Measurements from ENCODE around the gene CHD1L. TPM values are rescaled to one million over a fixed set of nuclear protein-coding genes. Genes with fewer than 3 reads are reported as not detected.
"Not testable (repeated sequence)": the region's sequence is repeated elsewhere in the genome, so short reads cannot be mapped to it uniquely, and the experiment has no call there.

CHD1L gene
- total and polyA plus RNA-seq, 7 donors, result 4.8 to 20.5 (median 15.9) TPM

DNA sequence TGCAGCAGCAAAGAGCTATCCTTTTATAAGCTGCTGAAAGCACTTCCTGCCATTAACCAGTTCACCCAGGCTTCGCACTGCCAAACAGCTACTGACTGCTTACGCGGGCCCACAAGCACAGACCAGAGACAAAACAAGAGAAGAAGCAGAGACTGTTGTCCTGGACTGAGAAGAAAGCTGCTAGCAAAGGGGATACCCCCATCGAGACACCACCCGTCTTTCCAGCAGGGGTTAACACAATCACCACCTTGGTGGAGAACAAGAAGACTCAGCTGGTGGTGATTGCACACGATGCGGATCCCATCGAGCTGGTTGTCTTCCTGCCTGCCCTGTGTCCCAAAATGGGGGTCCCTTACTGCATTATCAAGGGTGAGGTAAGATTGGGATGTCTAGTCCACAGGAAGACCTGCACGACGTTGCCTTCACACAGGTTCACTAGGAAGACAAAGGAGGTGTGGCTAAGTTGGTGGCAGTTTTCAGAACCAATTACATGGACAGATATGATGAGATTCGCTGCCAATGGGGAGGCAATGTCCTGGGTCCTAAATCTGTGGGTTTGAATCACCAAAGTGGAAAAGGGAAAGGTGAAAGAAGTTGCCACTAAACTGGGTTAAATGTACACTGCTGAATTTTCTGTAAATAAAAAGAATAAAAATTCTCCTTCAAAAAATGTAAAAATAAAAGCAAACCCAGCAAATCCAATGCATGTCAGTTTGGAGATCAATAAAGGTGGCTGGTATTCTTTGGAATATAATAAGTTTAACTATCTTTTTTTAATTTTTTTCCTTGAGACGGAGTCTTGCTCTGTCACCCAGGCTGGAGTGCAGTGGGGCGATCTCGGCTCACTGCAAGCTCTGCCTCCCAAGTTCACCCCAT lies 18.5 kb upstream of the CHD1L start:
- Histone ChIP-seq H3K36me3 (ENCODE audit: insufficient read depth in 1 of 2, low read depth in 1 of 2) (no peaks in the 10 kb centered on the region), H3K4me1 (no peaks in the 10 kb centered on the region), H3K4me3 (no peak overlapping the region), H3K27me3 (ENCODE audit: insufficient read depth in 3 of 3, low read length in 2 of 3) (no peaks in the 10 kb centered on the region), H3K9me3 (no peaks in the 10 kb centered on the region), H3K27ac (no peak overlapping the region)
- WGBS, 3 donors, result 64 to 67% (median 65%) methylated on average over 14 of the region's 14 CpGs
- intact Hi-C loops (cut with DNase I), result loop anchor here in 1 of 2 donors (5.0 kb wide), 1 partner anchor 42 kb away; no protein-coding TSS in a partner anchor
- TF ChIP-seq, protein P1, sequence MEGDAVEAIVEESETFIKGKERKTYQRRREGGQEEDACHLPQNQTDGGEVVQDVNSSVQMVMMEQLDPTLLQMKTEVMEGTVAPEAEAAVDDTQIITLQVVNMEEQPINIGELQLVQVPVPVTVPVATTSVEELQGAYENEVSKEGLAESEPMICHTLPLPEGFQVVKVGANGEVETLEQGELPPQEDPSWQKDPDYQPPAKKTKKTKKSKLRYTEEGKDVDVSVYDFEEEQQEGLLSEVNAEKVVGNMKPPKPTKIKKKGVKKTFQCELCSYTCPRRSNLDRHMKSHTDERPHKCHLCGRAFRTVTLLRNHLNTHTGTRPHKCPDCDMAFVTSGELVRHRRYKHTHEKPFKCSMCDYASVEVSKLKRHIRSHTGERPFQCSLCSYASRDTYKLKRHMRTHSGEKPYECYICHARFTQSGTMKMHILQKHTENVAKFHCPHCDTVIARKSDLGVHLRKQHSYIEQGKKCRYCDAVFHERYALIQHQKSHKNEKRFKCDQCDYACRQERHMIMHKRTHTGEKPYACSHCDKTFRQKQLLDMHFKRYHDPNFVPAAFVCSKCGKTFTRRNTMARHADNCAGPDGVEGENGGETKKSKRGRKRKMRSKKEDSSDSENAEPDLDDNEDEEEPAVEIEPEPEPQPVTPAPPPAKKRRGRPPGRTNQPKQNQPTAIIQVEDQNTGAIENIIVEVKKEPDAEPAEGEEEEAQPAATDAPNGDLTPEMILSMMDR (IDR thresholded peaks at IDR 0.05), result no peak
- DNase-seq (no peak), ATAC-seq (no peak)

DNA sequence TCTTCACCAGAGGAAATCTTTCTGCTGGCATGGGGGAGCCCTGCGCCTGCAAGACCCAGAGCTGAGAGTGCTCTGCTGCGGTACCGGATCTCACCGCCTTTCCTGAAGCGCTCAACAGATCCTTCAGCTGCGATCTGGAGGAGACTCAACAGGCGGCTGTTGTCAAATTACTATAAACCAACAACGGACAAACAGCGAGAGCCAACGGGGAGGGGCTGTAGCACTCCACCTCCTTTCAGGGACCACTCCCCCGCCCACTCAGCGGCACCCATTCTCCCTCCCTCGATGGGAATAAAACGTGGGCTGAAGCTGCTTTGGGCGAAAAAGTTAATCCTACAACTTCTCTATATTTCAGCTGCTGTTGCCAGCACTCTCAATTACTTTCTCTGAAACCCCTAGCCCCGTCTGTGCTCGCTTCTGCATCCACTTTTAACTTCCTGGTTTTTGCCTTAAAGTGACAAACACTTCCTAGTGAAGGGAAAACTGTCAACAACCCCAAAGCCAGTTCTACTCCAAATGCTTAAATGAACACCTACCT lies 17.2 kb upstream of the CHD1L start, which contains the start of gene FMO5:
TSS of gene FMO5 (minus strand) at position 147 of the 538 bp plus-strand sequence. CDS start 310 bp downstream, outside the sequence.
- H3K27me3 ChIP-seq (ENCODE audit: insufficient read depth in 3 of 3, low read length in 2 of 3), result no peaks in the 10 kb centered on the region
- intact Hi-C loops (cut with DNase I), result no loop called here
- no peaks in the 10 kb centered on the region for H3K9me3 ChIP-seq
- H3K27ac ChIP-seq, result peak within 1 kb of the TSS; percentile 60
- H3K4me1 ChIP-seq, result no peaks in the 10 kb centered on the region
- TF ChIP-seq, protein P1 (IDR thresholded peaks at IDR 0.05), result peak; percentile 18
- H3K36me3 ChIP-seq (ENCODE audit: insufficient read depth in 1 of 2, low read depth in 1 of 2), result no peaks in the 10 kb centered on the region
- ATAC-seq (peak; percentile 82 to 97 (median 90)), DNase-seq (peak; percentile 65 to 83)
- peak within 1 kb of the TSS; percentile 75 for H3K4me3 ChIP-seq
- WGBS, 3 donors, result 1 to 2% (median 1%) methylated on average over 17 of the region's 17 CpGs

DNA sequence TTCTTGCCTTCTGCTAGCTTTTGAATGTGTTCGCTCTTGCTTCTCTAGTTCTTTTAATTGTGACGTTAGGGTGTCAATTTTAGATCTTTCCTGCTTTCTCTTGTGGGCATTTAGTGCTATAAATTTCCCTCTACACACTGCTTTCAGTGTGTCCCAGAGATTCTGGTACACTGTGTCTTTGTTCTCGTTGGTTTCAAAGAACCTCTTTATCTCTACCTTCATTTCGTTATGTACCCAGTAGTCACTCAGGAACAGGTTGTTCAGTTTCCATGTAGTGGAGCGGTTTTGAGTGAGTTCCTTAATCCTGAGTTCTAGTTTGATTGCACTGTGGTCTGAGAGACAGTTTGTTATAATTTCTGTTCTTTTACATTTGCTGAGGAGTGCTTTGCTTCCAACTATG lies 11.5 kb upstream of the CHD1L start:
- H3K4me1 ChIP-seq; H3K4me3 ChIP-seq; intact Hi-C loops (cut with DNase I); H3K27me3 ChIP-seq (ENCODE audit: insufficient read depth in 3 of 3, low read length in 2 of 3); H3K27ac ChIP-seq; DNase-seq; H3K36me3 ChIP-seq (ENCODE audit: insufficient read depth in 1 of 2, low read depth in 1 of 2); H3K9me3 ChIP-seq; ATAC-seq: not testable (repeated sequence)
- 89 to 90% (median 89%) methylated on average over 5 of the region's 5 CpGs for WGBS, 3 donors

DNA sequence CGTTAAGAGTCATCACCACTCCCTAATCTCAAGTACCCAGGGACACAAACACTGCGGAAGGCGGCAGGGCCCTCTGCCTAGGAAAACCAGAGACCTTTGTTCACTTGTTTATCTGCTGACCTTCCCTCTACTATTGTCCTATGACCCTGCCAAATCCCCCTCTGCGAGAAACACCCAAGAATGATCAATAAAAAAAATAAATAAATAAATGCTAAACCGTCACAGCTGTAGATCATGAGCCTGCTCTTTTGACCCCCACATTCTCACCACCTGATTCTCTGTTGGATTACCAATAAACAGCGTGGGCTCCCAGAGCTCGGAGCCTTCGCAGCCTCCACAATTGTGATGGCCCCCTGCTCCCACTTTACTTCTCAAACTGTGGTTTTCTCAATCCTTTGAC lies 8.6 kb upstream of the CHD1L start:
- H3K36me3 ChIP-seq (ENCODE audit: insufficient read depth in 1 of 2, low read depth in 1 of 2); H3K4me3 ChIP-seq; DNase-seq; H3K27me3 ChIP-seq (ENCODE audit: insufficient read depth in 3 of 3, low read length in 2 of 3); intact Hi-C loops (cut with DNase I); ATAC-seq; H3K4me1 ChIP-seq; H3K27ac ChIP-seq; H3K9me3 ChIP-seq: not testable (repeated sequence)
- WGBS, 3 donors, result 80 to 86% (median 83%) methylated on average over 7 to 8 of the region's 8 CpGs

DNA sequence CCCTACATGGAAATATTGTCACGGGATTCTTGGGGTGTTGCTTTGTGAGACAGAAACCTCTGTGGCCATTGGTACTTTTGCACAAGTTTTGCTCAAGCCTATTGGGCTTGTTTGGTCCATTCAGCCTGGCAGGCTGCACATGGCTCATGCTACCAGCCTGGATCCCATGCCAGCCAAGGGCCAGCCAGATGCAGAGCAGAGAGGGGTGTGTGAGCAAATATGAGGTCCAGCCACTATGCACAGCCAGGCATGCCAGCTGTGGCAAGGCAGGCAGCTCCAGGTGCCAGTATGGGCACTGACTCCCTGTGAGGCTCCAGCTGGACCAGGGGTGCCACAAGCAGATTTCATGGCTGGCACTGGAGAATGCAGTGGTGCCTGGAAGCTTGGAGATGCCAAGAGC lies 6.7 kb upstream of the CHD1L start:
- 40 to 58% (median 51%) methylated on average over 1 of the region's 1 CpG for WGBS, 3 donors
- Histone ChIP-seq H3K27ac (no peak overlapping the region), H3K27me3 (ENCODE audit: insufficient read depth in 3 of 3, low read length in 2 of 3) (no peaks in the 10 kb centered on the region), H3K9me3 (no peaks in the 10 kb centered on the region), H3K36me3 (ENCODE audit: insufficient read depth in 1 of 2, low read depth in 1 of 2) (no peaks in the 10 kb centered on the region), H3K4me1 (no peaks in the 10 kb centered on the region), H3K4me3 (no peak overlapping the region)
- DNase-seq (no peak), ATAC-seq (no peak)
- intact Hi-C loops (cut with DNase I), result no loop called here
- TF ChIP-seq, protein P1 (IDR thresholded peaks at IDR 0.05), result no peak
